Prostate gland (tissue), 2 donors: ENCODE data around the gene S100A16.
A peak's percentile ranks its signal among the peaks of the same experiment; 100 is the strongest.

Experiments used
- CTCF ChIP-seq, 4 experiments: fragments of 200-600 bp in 2 of 4; fragments of 450-650 bp in 2 of 4; sonication (generic) in 2 of 4; IDR thresholded peaks; 1 replicate in 3 of 4; 2 replicates in 1 of 4; pipeline ENCODE4 v1.5.1; 2016 to 2019; ENCODE audit warnings: antibody characterized with exemption in 4 of 4, mild to moderate bottlenecking in 2 of 4, moderate library complexity in 2 of 4
- POLR2AphosphoS5 ChIP-seq: sonication (generic); formaldehyde crosslinking; IDR thresholded peaks from one replicate; pipeline ENCODE4 v1.6.1; 2017; ENCODE audit warnings: antibody characterized with exemption

- TF ChIP-seq CTCF (IDR thresholded peaks at IDR 0.05) (peak in 1 of 4 experiments; percentile 15), POLR2AphosphoS5 (peak; percentile 50)
Observed at GRCh38 chr1:153608742-153609584, 4.0 kb downstream of the S100A16 start.
